ENCODE results near the gene MACROH2A1.
A peak's percentile ranks its signal among the peaks of the same experiment; 100 is the strongest.

The MACROH2A1 gene

DNA sequence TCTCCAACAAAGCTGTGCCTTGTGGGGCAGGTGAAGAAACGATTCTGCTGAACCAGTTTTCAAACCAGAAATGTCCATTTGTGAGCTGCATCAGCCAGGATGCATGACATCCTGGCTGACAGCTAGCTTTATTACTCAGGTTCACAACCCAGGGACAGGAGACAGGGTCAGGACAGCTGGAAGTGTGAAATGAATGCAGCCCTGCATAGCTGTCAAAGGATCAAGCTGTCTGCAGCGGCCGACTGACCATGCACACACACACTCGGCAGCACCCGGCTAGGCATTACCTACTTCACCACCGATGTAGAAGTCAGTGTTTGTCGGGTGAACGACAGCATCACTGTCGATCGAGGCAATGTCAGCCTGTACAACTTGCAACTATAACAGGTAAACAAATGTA is 48.5 kb downstream of the MACROH2A1 start:
- no peak for FAIRE-seq

DNA sequence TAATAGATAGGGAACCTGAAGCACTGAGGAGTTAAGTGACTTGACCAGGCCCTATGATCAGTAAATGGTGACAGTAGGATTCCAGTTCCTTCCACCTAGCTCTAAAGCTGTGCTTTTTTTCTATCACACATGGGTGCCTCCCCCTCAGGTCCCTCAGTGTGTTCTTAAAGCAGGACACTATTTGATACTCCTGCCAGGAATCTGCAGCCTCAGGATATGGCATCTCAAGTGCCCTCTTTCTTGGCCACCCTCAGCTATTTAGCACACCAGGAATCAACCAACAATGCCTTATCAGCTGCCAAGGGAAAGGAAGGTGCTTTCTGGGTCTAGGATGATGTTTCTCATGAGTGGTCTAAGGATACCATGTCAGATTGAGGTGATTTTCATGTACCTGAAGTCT is 49.1 kb downstream of the MACROH2A1 start:
- FAIRE-seq, result no peak

DNA sequence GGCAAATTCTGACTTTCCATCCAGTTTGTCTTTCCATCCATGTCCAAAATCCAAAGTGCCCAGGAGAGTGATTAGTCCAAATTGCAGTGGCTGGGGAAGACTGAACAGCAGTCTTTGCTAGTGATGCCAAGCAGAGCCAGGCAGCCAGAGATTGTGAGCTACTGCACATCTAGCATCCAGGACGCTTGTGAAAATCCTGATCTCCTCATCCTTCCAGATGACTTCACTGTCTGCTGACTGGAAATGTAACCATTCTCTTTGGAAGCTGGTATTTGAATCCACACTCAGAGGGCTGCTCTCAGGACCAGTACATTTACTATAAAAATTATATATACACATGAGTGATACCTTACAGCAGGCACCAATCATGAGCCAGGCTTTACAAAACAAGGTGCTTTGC is 49.6 kb downstream of the MACROH2A1 start:
- FAIRE-seq, result no peak

DNA sequence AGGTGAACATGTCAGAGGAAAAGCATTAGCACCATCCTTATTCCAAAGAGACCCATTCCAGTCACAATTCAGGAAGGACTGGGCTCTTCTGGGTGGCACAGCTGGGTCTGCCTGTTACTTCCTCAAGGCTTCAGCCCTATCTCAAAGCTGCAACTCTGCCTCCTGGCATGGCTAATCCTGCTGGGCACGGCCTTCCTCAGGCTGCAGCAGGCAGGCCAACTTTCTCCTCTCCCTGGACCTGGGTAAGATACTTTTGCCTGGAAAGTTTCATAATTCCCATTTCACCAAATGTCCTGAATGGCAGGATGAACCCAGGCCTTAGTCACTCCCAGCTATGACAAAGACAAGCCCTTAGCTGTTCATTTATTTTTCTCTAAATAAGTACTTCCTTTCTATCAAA is 50.1 kb downstream of the MACROH2A1 start:
- FAIRE-seq, result no peak

DNA sequence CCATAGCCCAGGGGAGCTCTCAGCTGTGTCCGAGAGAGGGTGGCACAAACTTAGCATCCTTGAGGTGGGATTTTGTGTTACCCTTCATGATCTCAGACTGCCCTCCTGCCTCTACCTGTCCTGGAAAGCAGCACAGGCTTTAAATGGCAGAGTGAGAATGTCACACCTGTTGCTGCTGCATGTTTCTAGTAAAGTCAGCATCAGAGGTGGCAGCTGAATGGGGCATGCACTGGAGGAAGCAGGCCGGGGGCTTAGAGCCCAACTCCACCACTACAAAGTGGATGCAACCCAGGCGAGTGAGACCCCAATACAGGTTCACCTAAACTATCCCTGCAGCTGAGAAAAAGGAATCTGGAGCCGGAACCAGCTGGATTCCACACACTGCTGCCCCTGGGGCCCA is 51.6 kb downstream of the MACROH2A1 start:
- FAIRE-seq, result no peak

DNA sequence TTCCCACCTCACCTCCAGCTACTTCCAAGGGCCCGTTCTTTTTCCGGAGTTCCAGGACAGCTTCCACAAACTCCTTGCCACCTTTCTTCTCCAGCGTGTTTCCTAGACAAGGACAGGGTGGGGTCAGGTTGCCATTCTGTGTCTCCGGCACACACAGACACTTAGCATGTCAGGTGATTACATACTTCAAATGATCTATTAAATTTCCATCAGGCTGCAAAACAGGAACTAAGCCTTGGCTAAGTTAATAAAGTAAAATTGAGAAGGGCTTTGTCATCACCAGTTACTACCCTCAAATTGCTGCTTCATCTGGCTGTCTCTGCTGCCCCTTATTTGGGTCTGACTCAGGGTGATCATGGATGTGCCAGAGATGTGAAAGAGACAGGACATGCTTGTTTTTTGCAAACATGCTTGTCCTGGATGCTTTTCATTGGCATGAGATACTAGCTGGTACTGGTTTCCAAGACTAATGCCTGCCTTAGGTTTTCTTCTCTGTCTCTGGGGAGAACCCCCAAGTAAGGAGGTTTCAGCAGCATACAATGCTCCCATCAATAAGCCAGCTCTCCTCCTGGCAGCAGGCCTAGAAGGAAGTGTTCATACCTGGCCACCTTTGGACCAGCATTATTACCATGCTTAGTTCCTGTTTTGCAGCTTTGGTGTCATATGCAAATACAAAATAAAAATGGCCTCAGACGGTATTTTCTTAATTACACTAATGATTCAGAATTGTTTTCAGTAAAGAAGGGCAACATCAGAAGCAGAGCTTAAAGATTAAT is 52.9 kb downstream of the MACROH2A1 start:
- FAIRE-seq, result no peak

DNA sequence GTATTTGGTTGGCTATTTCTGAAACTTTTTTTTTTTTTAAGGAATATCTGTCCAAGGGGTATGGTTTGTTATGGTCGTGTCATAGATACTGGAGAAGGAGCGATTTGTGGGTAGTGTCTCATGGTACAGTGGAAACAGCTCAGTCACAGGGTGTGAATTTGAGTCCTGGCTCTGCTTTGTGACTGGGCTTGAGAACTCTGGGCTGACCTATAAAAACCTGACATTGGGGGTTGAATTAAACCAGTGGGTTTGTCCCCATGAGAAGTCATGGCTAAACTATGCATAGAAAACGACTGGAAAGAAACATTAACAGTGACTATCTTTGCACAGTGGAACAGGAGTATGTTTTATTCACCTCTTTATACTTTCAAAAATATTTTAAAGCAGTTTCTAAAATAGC is 54.7 kb downstream of the MACROH2A1 start:
- no peak for FAIRE-seq

DNA sequence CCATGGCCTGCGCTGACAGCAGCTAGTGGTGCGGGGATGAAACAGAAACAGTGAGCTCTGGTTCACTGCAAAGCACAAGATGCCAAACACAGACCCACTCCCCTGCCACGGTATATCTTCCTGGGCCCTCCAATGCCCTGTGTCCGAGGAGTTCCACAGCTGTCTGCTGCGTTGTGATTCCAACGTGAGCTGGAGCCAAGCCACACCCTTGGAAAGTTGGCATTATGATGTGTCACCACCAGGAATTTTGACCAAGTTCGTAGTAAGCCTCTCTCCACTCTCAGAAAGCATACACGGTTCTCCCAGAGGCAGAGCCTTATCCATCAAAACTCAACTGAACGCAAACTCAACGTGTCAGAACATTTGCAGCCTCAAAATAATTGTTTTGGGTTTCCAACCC is 55.6 kb downstream of the MACROH2A1 start:
- no peak for FAIRE-seq

DNA sequence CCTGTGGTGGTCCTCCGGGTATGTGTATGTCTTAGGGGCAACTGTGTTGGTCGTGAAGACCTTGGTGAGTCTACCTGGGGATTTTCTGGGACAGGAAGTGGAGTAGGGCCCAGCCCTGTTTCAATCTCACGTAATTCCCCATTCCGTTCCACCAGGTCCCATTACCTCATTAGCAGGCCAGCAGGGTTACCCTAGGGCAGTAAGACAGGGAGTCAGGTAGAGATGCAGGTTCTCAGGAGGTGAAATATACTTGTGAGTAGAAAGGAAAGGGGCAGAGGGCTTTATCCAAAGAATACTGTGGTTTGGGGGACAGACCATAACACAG is 56.5 kb downstream of the MACROH2A1 start:
- no peak for FAIRE-seq

DNA sequence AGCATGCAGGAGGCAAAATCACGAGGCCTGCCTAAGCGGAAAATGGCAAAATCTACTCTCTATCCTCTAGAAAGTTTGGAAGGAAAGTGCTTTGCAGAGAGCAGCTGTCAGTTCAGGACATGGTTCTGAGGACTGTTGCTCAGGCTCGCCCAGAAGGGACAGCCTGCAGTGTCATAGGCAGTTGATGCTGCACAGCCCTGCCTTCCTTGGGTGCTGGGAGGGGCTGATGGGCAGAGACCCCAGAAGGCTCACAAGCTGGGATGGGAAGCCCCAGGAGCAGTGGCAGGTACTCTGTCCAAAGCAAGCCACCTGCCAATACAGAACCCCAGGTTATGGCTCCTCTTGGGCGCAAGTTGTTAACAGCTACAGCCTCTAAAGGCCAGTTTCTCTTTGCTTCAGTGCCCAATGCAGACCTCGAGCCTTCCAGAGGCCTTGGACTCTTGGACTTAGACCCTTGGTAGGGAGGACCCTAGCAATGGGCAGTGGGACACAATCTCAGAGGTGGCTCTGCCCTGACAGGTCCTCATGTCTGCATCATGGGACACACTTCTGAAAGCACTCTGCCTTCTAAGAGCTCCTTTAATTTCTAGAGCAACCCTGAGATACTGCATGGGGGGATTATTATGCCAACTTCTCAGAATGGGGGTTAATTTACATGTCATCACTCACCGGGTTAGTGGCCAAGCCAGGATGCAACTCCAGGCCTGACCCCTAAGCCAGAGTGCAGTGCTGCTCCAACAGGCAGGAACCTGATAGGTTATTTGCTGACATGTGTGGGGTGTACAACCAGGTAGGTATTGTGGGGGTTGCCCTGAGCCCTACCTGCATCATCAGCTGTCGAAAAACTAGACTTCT is 57.1 kb downstream of the MACROH2A1 start:
- FAIRE-seq, result no peak

DNA sequence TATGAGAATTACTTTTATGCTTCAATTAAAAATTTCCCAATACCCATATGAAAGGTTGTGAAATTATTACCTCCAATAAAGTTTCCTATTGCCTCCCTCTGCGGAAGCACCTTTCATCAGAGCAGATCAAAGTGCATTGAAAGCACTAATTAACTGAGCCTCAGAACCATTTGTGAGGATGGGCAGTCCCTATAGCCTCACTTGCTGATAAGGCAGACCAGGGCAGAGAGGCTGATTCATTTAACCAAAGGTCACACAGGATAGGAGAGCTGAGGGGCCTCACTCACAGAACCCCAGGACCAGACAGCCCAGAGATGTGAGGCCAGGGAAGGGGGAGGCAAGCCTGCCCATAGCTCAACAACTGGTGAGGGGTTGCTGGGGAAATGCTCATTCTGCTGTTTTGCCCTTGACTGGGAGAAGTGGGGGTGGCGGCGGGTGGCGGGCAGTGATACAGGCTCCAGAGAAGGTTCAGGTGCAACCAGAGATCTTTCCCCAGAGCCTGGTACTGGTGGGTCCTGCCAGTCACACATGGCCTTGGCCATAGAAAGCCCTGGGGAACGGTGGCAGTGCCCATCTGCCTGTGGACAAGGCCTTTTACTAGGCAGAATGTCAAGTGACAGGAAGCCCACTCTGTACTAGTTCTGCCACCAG is 57.9 kb downstream of the MACROH2A1 start:
- no peak for FAIRE-seq

DNA sequence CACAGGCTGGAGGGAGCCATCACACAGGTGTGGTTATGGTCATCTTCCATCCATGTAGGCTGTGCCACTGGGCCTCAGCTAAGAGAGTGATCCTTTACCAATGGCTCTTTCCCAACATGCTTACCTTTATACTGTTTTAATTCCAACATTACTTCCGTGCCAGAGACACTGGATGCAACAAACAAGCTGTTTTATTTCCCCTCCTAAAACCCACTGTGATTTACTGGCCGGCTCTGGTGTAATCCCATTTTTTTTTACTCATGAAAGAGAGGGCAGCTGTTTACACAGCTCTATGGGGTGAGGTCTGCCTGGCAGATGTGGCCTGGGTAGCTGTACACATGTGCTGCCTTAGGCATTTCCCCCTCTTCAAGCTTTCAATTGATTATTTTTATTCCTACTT is 58.5 kb downstream of the MACROH2A1 start:
- FAIRE-seq, result no peak

DNA sequence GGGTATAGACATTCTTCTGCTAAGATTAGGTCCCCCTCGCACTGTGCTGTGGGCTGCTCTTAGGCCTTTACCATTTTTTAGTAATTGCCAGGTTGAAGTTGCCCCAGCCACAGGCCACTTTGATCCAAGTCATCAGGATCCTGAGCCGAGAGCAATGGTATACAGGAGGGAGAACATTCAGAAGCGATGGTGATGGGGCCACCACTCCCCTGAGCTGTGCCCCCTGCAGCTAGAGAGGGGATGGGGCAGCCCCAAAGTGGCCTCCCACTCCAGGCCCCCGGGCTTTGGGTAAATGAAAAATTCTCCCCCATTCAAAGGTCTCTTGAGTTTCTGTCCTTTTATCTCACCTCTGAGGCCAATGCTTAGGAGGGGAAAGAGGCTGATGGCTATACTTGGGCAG is 59.4 kb downstream of the MACROH2A1 start:
- FAIRE-seq, result no peak

DNA sequence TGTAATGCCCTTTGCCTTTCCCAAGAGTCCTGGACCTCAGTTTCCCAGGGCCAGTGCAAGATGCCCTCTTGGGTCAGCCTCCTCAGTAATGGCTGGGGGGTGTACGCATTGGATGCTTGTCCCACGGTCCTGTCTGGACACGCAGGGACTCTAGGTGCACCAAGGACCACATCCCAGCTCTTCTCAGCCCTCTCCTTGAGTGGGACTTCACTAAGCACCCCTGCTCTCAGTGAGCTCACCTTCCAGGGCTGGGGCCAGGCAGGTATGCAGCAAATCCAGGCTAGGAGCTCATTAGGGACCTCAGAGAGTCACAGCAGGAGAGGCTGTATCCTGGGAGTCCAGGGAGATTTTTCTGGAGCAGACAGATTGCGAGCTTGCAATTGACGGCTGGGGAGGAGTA is 59.8 kb downstream of the MACROH2A1 start:
- no peak for FAIRE-seq

DNA sequence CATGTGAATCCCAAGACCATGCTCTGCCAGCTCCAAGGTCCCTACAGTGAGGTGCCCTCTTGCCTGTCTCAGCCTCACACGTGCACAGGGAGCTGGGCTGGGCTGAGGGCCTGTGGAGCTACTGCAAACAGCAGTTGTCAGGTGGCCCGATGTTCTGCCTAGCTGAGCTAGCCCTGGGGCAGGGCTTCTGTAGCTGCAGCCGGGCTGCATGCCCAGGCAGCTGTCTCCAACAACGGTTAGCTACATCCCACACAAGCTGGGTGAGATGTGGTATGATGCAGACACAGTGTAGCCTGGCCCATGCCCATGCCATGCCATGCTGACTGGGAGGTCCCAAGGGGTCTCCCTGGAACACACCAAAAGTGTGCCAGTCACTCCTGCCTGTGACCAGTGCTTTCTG is 62.0 kb downstream of the MACROH2A1 start:
- FAIRE-seq, result no peak

DNA sequence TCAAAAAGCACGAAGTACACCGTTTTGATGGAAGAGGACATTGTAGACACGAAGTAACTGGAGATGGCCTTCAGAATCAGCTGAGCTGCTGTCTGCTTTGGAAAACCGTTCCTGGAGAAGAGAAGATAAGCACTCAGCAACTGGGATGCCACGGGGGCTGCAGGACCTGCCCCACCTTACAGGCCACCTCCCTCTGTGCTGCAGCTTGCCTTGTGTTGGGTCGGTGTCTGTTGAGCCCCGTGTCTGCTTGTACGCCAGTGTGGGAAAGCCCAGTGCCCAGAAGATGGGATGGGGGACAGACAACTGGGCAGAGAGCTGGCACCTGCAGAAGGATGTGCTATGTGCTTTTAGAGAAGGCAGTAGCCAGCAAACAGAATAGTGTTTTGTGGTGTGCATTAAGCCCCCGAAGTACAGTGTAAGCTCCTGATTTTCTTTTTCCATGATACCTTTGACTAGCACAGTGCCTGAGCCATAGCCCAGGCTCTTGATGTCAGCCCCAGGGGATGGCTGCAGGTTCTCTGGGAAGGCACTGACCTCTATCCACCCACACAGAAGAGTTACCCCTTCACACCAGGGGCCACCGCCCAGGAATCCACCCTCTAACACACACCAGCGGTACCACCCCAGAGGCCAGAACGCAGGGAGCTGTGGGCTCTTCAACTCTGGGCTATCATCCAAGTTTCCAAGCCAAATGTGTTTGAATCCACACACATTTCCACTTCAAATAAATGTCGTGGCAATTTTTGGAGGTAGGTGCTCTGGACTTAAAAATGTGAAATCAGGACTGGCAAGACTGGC is 63.8 kb downstream of the MACROH2A1 start:
- no peak for FAIRE-seq

DNA sequence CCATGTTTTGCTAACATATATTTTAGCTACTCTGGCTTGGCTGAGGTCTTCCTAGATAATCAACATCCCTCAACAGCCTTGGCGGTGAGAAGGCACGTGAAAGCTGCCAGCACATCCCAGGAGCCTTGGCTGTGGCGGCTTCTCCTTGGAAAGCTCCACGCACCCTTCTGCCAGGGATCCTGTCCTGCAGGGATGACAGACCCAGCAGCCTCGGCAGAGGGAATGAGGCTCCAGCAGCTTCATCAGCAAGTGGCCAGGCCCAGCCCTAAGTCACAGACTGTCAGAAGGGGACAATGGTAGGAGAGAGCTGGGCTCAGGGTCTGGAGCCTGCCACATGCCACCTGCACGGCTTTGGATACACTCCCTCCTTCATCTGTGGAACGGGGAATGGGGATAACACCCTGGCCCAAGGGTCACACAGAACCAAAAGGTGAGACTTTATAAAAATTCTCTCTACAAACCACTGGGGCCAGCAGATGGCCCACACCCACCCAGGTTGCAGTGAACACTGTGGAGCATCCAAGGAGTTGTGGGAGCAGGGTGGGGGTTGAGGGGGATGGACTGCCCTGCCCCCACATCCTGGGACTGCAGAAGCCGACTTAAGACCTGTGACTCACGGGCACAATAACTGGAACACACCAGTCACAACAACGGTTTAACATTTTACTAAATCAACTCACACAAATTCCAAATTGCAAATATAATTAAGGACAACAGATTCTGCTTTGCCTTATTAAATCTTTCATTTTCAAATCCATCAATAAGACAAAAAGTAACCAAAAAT is 65.1 kb downstream of the MACROH2A1 start:
- no peak for FAIRE-seq

DNA sequence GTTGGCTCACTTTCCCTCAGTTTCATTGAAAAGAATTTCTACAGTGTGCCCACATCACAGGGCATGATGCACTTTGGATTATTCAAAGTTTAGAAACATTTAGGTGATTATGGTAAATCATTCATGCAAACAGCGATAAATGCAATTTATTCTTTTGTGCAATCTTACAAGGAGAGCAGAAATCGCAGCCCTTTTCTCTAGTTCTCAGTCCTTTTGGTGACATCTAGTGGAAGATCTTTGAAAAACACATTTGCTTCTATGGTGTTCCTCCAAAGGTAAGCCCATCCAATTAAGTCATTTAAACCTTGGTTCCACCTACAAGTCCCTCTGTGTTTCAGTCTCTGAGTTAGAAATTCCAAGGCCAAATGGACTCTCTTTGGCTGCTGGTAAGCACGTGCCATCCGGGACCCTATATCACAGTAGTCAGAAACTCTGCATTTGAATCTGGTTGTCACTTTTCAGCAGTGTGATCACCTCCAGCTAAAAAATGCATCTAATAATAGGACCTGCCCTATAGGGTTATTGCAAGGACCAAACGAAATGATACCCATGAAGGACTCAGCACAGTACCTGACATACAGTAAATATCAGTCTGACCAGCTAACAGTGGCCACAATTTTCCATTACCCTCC is 66.4 kb downstream of the MACROH2A1 start:
- FAIRE-seq, result peak; percentile 86

DNA sequence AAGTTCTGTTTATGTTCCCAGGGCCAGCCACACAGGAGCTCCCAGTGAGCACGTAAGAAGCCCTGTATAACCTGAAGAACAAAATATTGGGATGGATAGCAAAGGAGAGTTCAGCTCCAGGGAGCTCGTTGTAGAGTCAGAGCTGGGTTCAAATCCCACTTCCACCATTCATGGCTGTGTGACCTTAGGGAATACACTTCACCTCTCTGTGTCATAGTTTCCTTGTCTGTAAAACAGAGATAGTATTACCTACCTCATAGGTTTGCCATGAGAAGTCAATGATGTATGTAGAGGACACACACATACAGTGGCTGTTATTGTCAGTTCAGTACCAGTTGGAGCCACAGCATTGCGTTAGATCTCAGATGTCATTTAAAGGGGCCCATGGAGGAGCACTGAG is 67.4 kb downstream of the MACROH2A1 start:
- no peak for FAIRE-seq

DNA sequence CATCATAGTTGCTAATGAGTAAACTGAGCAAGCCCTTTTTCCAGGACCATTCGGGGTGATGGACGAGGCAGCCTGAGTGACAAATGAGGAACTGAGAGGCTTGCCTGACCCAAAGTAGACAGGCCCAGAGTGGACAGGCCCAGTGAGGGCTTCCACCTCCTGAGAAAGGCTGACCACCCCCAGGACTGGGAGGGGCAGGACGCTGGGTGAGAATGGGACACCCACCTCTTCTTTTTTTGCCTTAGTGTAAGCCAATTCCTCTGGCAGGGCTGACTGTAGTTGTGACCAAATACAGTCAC is 68.3 kb downstream of the MACROH2A1 start:
- FAIRE-seq, result no peak

DNA sequence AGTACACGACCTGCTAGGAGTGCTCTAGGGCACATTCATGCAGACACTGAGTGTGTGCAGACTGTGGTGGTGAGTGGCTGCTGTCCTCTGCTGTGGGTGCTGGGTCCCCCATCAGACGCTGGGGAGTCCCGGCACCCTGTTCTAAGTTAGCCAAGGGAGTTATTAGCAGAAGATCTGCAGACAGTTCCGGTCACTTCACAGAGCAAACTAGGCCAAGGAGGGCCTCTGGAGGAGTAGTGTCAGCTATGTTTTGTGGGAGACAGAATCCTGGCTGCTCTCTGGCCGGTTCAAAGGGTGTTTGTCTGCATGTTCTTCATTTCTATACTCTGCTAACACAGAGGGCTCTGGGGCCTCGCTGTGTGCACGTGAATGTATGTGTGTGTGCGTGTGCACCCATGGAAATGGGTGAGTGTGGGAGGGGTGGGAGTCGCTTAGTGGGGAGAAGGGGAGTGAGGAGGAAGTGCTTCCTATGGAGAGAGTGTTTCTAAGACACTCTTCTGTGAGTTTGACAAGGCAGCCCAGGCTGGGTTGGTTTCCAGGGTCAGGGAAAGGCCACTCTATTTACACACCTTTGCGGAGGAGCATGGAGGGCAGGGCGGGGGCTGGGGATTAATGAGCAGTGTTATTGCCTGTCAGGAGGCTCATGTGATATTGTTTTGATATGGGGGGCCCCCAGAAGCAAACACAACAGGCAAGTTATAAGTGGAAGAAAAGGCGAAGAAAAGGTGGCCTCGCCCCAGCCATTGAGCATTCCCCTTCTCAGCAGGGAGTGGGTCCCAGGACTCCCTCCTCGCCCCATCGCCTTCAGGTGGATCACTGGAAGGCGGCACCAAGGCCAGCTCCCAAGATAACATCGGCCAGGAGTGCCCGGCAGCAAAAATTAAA is 68.9 kb downstream of the MACROH2A1 start:
- FAIRE-seq, result no peak

All from TTC549 (cell line).